GM12892 (cell line): ENCODE data around the gene TESMIN. TPM values are rescaled to one million over a fixed set of nuclear protein-coding genes. Genes with fewer than 3 reads are reported as not detected.

ENCODE experiments used
- DNase-seq: peaks from one replicate; pipeline ENCODE4 v3.0.0; 2011; ENCODE audit not compliant: insufficient read length
- FAIRE-seq: peaks from 2 replicates; lab custom pipeline; 2011; peaks lifted over from hg19 to GRCh38; lab: Jason Lieb, UNC
- POLR2A ChIP-seq: IDR thresholded peaks from 2 replicates; pipeline ENCODE4 v1.6.1; 2011; ENCODE audit warnings: low read depth, low read length, control low read depth
- POLR2AphosphoS5 ChIP-seq: IDR thresholded peaks from 2 replicates; pipeline ENCODE4 v1.6.1; 2011; ENCODE audit warnings: low read depth, low read length, control low read depth
- TAF1 ChIP-seq: IDR thresholded peaks from 2 replicates; pipeline ENCODE4 v1.6.1; 2011; ENCODE audit warnings: low read depth, mild to moderate bottlenecking, control low read depth, low read length, borderline replicate concordance
- polyA plus RNA-seq: library from polyadenylated mRNA; unstranded; fragments of >200 nt; gene quantifications from one replicate; pipeline ENCODE4 v1.2.1, GENCODE V29; 2012; ENCODE audit warnings: missing spikeins, inconsistent platforms; ENCODE audit not compliant: missing spikeins

TESMIN gene, protein sequence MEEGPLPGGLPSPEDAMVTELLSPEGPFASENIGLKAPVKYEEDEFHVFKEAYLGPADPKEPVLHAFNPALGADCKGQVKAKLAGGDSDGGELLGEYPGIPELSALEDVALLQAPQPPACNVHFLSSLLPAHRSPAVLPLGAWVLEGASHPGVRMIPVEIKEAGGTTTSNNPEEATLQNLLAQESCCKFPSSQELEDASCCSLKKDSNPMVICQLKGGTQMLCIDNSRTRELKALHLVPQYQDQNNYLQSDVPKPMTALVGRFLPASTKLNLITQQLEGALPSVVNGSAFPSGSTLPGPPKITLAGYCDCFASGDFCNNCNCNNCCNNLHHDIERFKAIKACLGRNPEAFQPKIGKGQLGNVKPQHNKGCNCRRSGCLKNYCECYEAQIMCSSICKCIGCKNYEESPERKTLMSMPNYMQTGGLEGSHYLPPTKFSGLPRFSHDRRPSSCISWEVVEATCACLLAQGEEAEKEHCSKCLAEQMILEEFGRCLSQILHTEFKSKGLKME
- polyA plus RNA-seq, result not detected

DNA sequence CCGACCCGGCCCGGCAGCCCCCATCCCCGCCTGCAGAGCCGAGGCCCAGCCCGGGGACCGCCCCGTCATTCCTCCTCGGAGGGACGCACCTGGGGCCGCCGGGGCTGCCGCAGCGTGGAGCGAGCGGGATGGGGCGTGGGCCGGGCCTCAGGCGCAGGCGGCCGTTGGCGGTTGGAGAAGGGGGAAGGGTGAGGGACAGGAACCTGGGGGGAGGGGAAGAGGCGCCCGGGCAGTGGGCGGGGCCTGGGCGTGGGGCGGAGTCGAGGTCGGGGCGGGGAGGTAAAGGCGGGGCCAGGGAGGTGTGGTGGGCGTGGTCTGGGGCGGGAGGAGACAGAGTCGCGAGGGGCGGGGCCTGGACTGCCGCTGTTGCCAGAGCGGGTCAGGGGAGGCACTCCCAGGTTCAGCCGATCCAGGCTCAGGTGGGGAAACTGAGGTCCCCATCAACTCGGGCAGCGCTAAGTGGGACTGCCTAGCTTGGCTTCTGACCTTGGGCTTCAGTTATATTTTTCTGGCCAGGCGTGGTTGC, at the start of gene TESMIN:
Gene TESMIN, minus strand, starts transcription at position 190 of the 526 bp plus-strand sequence. CDS start 860 bp downstream, outside the sequence.
- DNase-seq (peak; percentile 87), FAIRE-seq (peak; percentile 92)
- TF ChIP-seq TAF1 (no peak), POLR2A (no peak), POLR2AphosphoS5 (no peak)

DNA sequence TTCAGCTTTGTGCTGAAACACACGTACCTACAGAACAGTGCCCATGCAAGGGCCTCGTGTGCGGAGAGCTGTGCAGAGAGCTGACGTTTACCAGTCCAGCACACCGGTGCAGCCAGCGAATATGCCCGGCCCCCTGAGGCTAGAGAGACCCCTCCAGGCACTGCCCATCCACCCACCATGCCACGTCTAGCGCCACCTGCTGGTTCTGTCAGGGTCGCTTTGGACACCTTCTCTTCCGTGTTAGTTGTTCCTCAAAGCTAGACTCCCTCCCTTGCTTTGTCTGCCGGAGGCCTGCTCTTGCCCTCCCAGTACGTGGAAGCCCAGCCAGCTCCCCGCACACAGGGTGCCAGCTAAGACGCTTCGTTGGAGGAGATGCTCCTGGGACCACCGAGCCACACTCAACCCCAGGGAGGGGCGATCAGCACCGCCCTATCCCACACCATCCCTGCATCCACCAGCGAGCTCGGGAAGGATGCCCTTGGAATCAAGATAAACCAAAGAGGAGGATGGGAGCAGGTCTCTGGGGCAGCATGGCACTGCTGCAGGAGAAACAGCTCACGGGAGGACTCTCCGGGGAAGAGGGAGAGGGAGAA, 47.0 kb upstream of the TESMIN start:
- DNase-seq (no peak), FAIRE-seq (peak; percentile 77)
- TF ChIP-seq POLR2AphosphoS5 (no peak), POLR2A (no peak), TAF1 (no peak)

DNA sequence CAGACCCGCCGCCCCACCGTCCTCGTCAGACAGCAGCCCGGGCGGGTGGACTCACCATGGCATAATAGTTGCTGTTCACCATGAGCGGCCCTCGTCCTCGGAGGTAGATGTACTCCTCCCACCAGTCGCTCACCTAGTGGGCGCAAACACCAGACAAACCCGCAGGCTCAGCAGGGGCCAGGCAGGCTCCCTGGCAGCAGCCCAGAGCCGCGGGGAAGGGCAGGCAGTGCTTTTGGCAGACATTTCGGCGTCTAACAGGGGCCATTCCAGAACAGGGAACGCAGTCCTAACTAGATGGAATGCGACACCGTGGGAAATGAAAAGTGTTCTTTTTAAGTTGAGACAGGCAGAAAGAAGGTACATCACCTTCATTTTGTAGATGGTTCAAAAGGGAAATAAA, 45.5 kb upstream of the TESMIN start:
- TF ChIP-seq POLR2AphosphoS5, result no peak
- no peak for TF ChIP-seq TAF1
- TF ChIP-seq POLR2A, result no peak
- no peak for FAIRE-seq
- no peak for DNase-seq

DNA sequence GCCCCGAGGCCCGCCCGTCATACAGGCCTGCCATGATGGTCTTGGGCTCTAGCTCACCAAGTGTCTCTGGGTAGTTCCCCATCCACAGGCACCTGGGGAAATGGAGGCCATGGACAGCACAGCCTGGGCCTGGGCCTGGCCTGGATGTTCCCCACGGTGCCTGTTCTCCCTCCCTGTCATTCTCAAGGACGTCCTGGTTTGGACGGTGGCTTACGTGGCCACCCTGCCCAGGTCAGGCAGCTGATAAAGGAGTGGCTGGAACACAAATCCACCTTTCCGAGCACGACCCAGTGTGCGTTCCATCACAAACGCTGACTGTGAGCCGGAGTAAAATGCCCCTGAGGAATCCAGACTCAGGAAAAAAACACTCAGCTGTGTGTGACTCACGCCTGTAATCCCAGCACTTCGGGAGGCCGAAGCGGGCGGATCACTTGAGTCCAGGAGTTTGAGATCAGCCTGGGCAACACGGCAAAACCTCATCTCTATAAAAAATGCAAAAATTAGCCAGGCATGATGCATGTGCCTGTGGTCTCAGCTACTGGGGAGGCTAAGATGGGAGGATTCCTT, 41.2 kb upstream of the TESMIN start:
- TF ChIP-seq POLR2A, result no peak
- TF ChIP-seq POLR2AphosphoS5, result no peak
- no peak for TF ChIP-seq TAF1
- DNase-seq (no peak), FAIRE-seq (no peak)

DNA sequence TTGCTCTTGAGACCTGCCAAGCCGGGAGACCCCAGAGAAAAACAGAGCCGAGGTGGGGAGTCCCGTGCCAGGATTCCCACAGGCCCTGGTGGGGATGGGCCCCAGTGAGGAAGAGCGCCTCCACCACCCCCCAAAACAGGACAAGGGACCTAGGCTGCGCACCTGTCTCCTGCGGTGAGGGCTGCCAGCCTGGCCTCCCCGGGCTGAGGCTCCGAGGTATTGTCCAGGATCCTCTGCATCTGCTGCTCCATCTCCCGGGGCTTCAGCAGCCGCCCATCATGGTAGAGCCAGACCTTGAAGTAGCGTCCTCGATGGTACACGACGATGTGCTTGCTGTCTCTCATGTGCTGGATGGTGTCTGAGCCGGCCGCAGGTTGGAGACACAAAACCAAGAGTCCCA, 33.3 kb upstream of the TESMIN start:
- no peak for TF ChIP-seq POLR2A
- TF ChIP-seq POLR2AphosphoS5, result no peak
- TF ChIP-seq TAF1, result no peak

DNA sequence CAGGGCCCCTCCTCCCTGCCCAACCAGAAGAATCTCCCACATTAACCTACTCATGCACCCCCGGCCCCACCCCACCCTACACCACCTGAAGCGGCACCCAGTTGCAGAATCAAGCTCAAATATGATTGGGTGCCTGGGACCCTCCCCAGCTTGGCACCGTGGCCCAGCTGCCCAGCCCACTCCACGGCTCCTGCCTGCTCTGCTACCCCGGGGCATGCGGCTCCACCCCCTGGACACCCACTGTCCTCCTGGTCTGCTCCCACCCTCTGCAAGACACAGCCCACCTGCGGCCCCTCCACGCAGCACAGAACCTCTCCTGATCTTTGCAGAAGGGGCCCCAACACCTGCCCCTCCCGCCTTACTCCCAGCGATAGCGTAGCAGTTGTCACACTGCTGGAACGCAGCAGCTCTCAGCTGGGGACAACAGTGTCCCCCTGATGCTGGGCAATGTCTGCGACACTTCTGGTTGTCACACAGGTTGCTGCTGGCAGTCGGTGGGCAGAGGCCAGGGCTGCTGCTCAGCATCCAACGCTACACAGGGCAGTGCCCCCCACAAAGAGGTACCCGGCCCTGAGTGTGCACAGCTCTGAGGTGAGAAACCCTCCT, 32.0 kb upstream of the TESMIN start:
- no peak for TF ChIP-seq POLR2A
- no peak for FAIRE-seq
- DNase-seq, result no peak

More for the DNA sequence above, 33.3 kb upstream of the TESMIN start:
- DNase-seq (no peak), FAIRE-seq (no peak)

DNA sequence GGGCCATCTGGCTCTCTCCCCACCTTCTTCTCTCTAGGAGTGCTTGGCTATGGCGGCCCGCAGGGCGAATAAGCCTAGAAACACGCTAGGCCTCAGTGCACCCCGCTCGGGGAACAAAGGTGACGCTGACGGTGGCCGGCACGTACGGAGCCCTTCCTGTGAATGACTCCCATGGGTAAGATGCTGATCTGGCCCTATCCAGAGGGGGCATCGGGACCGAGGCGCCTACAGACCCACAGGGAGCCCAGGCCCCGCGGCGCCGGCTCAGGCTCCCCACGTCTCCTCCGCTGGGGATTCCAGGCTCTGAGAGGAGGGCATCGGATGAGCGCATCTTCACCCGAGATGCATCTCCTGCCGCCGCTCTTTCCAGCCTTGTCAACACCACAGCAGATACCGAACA, 31.4 kb upstream of the TESMIN start:
- no peak for FAIRE-seq
- TF ChIP-seq POLR2AphosphoS5 (no peak), TAF1 (no peak), POLR2A (no peak)
- DNase-seq, result no peak

DNA sequence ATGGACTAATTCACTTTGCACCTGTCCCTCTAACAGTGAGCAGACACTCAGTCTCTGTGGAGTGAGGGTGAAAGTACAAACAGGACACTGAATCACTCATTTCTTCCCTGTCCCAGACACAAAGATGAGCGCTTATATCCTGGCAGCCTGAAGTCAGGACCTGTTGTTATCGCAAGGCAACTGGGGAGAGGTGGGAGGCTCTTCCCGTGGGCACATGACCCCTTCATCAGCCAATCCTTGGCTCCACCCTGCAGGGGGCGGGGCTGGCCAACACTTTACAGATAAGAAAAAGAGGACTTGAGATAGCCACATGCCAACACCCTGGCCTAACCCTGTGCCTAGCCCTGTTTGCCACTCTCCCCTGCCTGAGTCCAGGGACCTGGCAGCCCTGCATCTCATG, 29.5 kb upstream of the TESMIN start:
- DNase-seq, result no peak
- TF ChIP-seq POLR2A (no peak), POLR2AphosphoS5 (no peak), TAF1 (no peak)

DNA sequence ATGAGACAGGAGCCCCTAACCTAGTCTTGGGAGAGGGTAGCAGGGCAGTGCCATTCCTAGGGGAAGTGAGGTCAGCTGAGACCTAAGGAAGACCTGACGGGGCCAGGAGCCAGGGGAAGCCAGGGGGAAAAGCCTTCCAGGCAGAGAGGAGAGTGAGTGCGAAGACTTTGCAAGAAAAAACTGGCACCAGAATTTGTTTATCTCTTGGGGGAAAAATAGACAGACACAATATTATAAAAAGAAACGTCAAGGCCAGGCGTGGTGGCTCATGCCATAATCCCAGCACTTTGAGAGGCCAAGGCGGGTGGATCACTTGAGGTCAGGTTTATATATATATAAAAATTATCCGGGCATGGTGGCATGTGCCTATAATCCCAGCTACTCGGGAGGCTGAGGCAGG, 26.9 kb upstream of the TESMIN start:
- FAIRE-seq (no peak), DNase-seq (no peak)
- no peak for TF ChIP-seq POLR2AphosphoS5
- no peak for TF ChIP-seq TAF1
- no peak for TF ChIP-seq POLR2A

More for the DNA sequence above, 29.5 kb upstream of the TESMIN start:
- FAIRE-seq, result no peak

DNA sequence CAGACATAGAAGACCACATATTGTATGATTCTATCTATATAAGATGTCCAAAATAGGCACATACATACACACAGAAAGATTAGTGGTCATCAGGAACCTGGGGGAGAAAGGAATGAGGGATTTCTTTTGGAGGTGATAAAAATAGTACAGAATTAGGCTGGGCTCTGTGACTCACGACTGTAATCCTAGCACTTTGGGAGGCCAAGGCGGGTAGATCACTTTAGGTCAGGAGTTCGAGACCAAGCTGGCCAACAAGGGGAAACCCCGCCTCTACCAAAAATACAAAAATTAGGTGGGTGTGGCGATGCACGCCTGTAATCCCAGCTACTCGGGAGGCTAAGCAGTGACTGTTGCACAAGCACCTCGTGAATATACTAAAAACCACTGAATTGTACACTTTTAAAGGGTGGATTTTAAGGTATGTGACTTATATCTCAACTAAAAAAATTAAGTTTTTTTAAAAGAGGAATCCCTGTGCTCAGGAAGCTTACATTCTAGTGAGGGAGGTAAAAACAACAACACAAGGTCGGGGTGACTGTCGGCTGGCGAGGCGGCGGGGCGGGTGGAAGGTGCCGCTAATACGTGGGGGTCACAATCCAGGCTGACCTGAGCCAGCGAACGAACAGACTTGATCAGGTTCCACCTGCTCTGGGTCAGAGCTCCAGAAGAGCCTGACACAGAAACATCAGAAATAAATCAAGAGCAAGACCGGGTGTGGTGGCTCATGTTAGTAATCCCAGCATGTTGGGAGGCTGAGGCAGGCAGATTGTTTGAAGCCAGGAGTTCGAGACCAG, 25.3 kb upstream of the TESMIN start:
- FAIRE-seq (no peak), DNase-seq (no peak)
- no peak for TF ChIP-seq POLR2A
- TF ChIP-seq TAF1, result no peak
- TF ChIP-seq POLR2AphosphoS5, result no peak
